GM12874 (cell line): ENCODE measurements around the gene CORO7.

Source experiments
- TF ChIP-seq, protein P1 (sequence below): IDR thresholded peaks from 2 replicates; pipeline ENCODE4 v1.5.1; 2011; ENCODE audit warnings: low read depth, mild to moderate bottlenecking, control low read depth, low read length, moderate library complexity; ENCODE audit not compliant: insufficient read depth

Gene CORO7

DNA sequence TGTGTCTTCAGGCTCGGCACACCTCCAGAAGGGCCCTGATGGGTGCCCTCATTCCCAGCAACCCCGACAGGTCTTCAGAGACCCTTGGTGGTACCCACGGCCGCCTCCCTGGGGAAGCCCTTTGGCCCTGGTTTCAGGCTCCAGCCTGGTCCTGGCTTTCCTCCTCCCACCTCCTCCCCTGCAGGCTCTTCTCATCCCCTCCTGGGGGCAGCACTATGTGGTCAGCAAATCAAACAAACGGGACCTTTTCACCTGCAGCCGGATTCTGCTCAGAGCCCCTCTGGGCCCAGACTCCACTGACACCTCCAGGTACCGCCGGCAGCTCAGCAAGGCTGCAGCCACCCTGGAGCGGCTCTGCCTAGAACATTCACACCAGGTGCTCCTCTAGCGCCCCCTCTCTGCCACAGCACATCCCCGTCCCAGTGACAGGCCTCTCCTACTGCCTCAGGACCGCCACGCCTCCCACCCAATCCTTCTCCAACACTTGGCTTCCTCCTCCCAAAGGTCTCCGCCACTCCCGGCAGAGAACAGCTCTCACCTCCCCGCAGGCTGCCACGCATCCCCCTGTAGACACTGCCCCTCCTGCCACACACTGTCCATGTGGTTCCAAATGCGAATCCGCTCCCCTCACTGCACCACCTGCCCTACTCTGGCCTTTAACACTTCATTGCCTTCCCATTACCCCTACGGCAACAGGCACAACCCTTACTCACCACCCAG, 12.0 kb downstream of the CORO7 start:
- TF ChIP-seq, protein P1, sequence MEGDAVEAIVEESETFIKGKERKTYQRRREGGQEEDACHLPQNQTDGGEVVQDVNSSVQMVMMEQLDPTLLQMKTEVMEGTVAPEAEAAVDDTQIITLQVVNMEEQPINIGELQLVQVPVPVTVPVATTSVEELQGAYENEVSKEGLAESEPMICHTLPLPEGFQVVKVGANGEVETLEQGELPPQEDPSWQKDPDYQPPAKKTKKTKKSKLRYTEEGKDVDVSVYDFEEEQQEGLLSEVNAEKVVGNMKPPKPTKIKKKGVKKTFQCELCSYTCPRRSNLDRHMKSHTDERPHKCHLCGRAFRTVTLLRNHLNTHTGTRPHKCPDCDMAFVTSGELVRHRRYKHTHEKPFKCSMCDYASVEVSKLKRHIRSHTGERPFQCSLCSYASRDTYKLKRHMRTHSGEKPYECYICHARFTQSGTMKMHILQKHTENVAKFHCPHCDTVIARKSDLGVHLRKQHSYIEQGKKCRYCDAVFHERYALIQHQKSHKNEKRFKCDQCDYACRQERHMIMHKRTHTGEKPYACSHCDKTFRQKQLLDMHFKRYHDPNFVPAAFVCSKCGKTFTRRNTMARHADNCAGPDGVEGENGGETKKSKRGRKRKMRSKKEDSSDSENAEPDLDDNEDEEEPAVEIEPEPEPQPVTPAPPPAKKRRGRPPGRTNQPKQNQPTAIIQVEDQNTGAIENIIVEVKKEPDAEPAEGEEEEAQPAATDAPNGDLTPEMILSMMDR: peak; percentile 73

DNA sequence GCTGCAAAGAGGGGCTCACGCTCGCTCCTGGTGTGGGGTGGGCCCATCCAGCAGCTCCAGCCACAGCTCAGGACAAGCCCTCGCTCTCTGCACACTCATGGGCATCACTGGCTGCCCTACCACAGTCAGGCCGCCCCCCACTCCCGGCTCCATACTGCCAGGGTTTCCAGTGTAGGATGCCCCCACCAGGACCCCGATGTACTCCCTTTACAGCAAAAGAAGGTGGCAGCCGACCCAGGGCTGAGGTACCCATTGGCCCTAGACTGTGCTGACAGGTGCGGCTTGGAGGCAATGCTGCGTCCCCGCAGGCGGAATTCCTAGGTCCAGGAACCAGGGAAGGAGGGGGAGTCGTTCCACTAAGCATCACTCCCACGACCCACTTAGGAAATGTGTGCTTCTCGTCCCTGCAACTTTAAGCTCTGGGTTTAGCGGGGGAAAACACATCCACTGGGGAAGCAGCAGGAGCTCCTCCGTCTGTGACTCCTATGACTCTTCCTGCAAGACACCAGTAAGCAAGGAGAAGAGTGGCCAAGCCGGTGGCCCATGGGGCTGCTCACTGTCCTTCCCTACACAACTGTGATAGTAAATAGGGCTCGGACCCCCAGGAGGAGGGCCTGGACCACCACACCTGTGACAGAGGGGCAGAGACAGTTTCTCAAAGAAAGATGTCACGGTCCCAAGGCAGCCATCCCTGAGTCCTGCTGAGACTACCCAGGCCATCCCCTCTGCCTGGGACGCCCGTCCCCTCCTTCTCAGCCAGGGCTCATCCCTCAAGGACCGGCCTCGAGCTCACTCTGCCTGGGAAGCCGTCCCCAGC, 13.1 kb downstream of the CORO7 start:
- TF ChIP-seq, protein P1: no peak

DNA sequence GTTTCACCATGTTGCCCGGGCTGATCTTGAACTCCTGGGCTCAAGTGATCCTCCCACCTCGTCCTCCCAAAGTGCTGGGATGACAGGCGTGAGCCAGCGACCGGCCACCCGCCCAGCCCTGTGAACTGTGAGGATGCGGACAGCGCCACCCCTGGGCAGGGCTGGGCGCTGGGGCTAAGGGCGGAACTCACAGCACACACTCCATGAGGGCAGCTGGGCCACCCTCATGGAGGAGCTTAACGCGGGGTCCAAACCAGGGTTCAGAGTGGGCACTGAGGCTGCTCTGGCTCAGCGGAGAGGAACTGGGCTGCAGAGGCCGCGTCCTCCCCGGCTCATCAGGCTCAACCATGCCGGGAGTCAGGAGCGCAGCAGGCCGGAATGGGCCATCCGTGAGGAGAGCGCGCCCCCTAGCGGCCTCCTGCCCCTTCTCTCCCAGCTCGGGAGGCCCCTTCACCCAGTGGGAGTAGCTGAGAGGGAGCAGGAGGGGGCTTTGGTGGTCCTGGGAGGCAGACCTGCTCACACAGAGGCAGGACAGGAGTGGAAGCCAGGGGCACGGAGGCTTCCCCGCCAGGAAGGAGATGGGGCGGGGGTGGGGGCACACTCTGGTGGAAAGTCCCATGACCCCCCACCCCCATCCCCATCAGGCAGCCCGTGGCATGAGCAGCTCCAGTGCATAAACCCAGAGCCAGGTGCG, 13.8 kb downstream of the CORO7 start:
- TF ChIP-seq, protein P1: peak; percentile 95

DNA sequence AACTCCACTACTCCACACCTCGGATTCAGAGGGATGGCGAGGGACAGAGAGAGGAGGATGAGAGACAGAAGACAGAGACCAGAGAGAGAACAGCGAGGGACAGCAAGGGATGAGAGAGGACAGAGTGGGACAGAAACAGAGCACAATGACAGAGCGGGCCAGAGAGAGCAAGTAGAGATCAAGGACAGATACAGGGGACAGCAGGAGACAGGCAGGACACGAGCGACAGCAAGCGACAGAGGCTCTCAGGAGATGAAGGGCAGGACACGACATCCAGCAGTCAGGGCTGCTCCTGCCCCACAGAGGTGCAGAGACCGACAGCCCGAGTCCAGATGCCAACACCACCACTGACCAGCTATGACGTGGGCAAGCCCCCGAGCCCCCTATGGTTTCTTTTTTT, 14.9 kb downstream of the CORO7 start:
- TF ChIP-seq, protein P1: no peak

DNA sequence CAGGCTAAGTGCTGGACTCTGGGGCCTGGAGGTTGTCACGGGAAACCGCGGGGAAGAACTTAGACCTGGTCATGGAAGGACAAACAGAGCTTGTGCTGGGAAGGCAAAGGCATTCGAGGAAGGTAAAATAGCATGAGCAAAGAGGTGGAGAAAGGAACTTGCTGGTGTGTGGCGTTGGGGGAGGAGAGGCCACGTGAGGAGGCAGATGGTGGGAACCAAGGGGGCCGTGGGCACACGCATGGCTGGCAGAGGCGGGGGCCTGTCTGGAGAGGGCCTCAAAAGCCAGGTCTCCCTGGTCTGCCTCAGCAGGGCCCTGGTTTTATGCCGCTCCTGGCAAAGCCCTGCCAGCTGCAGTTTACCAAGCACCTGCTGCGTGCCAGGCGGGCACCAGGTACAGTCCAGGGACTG, 15.3 kb downstream of the CORO7 start:
- TF ChIP-seq, protein P1: no peak

DNA sequence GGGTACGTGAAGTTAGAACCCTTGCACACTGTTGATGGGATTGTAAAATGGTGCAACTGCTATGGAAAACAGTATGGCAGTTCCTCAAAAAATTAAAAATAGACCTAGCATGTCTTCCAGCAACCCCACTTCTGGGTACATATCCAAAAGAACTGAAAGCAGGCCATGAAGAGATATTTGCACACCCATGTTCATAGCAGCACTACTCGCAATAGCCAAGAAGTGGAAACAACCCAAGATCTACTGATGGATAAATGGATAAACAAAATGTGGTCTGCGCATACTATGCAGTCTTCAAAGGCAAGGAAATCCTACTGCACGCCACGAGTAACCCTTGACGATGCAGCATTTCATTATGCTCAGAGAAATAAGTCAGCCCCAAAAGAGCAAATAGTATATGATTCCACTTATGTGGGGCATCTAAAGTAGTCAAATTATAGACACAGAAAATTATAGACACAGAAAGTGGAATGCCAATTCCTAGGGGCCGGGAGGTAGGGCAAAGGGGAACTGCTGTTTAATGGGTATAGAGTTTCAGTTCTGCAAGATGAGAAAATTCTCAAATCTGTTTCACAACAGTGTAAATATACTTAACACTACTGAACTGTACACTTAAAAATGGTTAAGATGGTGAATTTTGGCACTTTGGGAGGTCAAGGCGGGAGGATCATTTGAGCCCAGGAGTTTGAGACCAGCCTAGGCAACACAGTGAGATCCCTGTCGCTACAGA, 17.2 kb downstream of the CORO7 start:
- TF ChIP-seq, protein P1: no peak
